Activated CD8-positive, alpha-beta T cell treated with anti-CD3 and anti-CD28 coated beads for 36 hours (primary cell): Measurements from ENCODE around the gene CISTR. TPM values are rescaled to one million over a fixed set of nuclear protein-coding genes. Genes with fewer than 3 reads are reported as not detected.
"Not testable (repeated sequence)": the region's sequence is repeated elsewhere in the genome, so short reads cannot be mapped to it uniquely, and the experiment has no call there.

Experiments used
- ATAC-seq: fragments of 200-7000 bp; cut with Tn5 transposase; one replicate; pipeline ENCODE4 v1.10.0; 2021; ENCODE audit warnings: mild to moderate bottlenecking, moderate library complexity
- CTCF ChIA-PET: fragments of 350-600 bp; sonication (Branson Sonifier 250); formaldehyde crosslinking; loops from one replicate; lab custom pipeline; 2021; ENCODE audit warnings: antibody characterized with exemption; lab: Charles Lee
- POLR2A ChIA-PET: fragments of 350-600 bp; sonication (Branson Sonifier 250); formaldehyde crosslinking; loops from one replicate; lab custom pipeline; 2021; ENCODE audit warnings: antibody characterized with exemption; lab: Charles Lee
- DNase-seq: peaks from one replicate; pipeline ENCODE4 v3.0.0-alpha.2; 2020
- H3K27ac Mint-ChIP-seq: one replicate; pipeline ENCODE4 v1.8.0; 2021; ENCODE audit warnings: mild to moderate bottlenecking, mixed read lengths
- H3K27me3 Mint-ChIP-seq: one replicate; pipeline ENCODE4 v1.8.0; 2021; ENCODE audit warnings: mixed read lengths
- H3K36me3 Mint-ChIP-seq: one replicate; pipeline ENCODE4 v1.8.0; 2021; ENCODE audit warnings: low read depth, mixed read lengths
- H3K4me1 Mint-ChIP-seq: one replicate; pipeline ENCODE4 v1.8.0; 2021; ENCODE audit warnings: low read depth, mixed read lengths
- H3K4me3 Mint-ChIP-seq: one replicate; pipeline ENCODE4 v1.8.0; 2021; ENCODE audit warnings: mild to moderate bottlenecking, moderate library complexity, mixed read lengths
- H3K9me3 Mint-ChIP-seq: one replicate; pipeline ENCODE4 v1.8.0; 2021; ENCODE audit warnings: mixed read lengths
- CTCF ChIP-seq: fragments of 200-600 bp; IDR thresholded peaks from one replicate; pipeline ENCODE4 v1.8.0; 2022; ENCODE audit warnings: antibody characterized with exemption, mild to moderate bottlenecking
- intact Hi-C: fragments of 100-400 bp; cut with micrococcal nuclease; formaldehyde crosslinking; loops from one replicate; pipeline ENCODE4 v1.10.0; 2022
- total RNA-seq, 2 experiments: library from RNA; stranded (reverse); gene quantifications; one replicate each; pipeline ENCODE4 v1.2.3, GENCODE V29; 2021

Gene CISTR
- total RNA-seq, 2 experiments from 2014 or later = not detected

- peaks cover 5% of the 10 kb centered on the region for H3K36me3 Mint-ChIP-seq
- DNase-seq (no peak), ATAC-seq (no peak)
- no peaks in the 10 kb centered on the region for H3K9me3 Mint-ChIP-seq
- H3K4me3 Mint-ChIP-seq = no peak overlapping the region
- no peak overlapping the region for H3K27ac Mint-ChIP-seq
- H3K4me1 Mint-ChIP-seq = peaks cover 6% of the 10 kb centered on the region
- TF ChIP-seq CTCF = no peak
- ChIA-PET POLR2A (interaction anchor here (0.6 kb wide), 1 partner anchor 18 kb away, joined by 5 read pairs; no protein-coding TSS in a partner anchor), CTCF (interaction anchor here (1.0 to 17.5 kb wide), 4 partner anchors 12 to 23 kb away, joined by 3 to 418 read pairs (median 8); no protein-coding TSS in a partner anchor)
- intact Hi-C loops = no loop called here
- no peaks in the 10 kb centered on the region for H3K27me3 Mint-ChIP-seq
Observed at GRCh38 chr12:53720946-53721345, 30.8 kb downstream of the CISTR start.

GRCh38 chr12:53719649-53720048 is 32.1 kb downstream of the CISTR start:
- POLR2A ChIA-PET = no interaction called here
- CTCF ChIA-PET = interaction anchor here (0.7 to 1.7 kb wide), 4 partner anchors 11 to 27 kb away, joined by 3 to 4 read pairs (median 3); no protein-coding TSS in a partner anchor

GRCh38 chr12:53718567-53718966 is 33.2 kb downstream of the CISTR start:
- intact Hi-C loops, H3K27me3 Mint-ChIP-seq, H3K36me3 Mint-ChIP-seq, ATAC-seq, DNase-seq, POLR2A ChIA-PET, H3K9me3 Mint-ChIP-seq, H3K4me1 Mint-ChIP-seq, H3K27ac Mint-ChIP-seq, H3K4me3 Mint-ChIP-seq: not testable (repeated sequence)
- CTCF ChIA-PET = interaction anchor here (1.4 to 5.9 kb wide), 4 partner anchors 10 to 28 kb away, joined by 3 to 40 read pairs (median 13); no protein-coding TSS in a partner anchor

More at GRCh38 chr12:53719649-53720048, 32.1 kb downstream of the CISTR start:
- DNase-seq = no peak
- Mint-ChIP-seq H3K27me3 (no peaks in the 10 kb centered on the region), H3K9me3 (no peaks in the 10 kb centered on the region), H3K4me1 (no peaks in the 10 kb centered on the region), H3K4me3 (no peak overlapping the region), H3K36me3 (peaks cover 5% of the 10 kb centered on the region), H3K27ac (no peak overlapping the region)
- ATAC-seq = no peak
- TF ChIP-seq CTCF = no peak
- intact Hi-C loops = no loop called here

GRCh38 chr12:53717319-53717718 is 34.5 kb downstream of the CISTR start:
- Mint-ChIP-seq H3K27me3 (no peaks in the 10 kb centered on the region), H3K27ac (no peak overlapping the region), H3K4me1 (no peaks in the 10 kb centered on the region), H3K36me3 (peaks cover 5% of the 10 kb centered on the region), H3K4me3 (no peak overlapping the region), H3K9me3 (no peaks in the 10 kb centered on the region)
- ChIA-PET POLR2A (interaction anchor here (1.0 kb wide), 1 partner anchor 10 kb away, joined by 3 read pairs; the partner anchor contains the start of gene CALCOCO1), CTCF (interaction anchor here (0.9 to 5.9 kb wide), 5 partner anchors 11 to 42 kb away, joined by 5 to 40 read pairs (median 6); partner anchors contain the start of genes ATP5MC2 and CALCOCO1)
- intact Hi-C loops = no loop called here
- TF ChIP-seq CTCF = no peak
- no peak for ATAC-seq
- no peak for DNase-seq

- TF ChIP-seq CTCF = no peak
- ATAC-seq = no peak
- ChIA-PET POLR2A (interaction anchor here (0.5 to 1.8 kb wide), 2 partner anchors 13 to 446 kb away, joined by 3 to 9 read pairs; partner anchors contain the start of genes CALCOCO1 and ESPL1), CTCF (interaction anchor here (1.3 to 5.9 kb wide), 4 partner anchors 9 to 33 kb away, joined by 3 to 40 read pairs (median 16); no protein-coding TSS in a partner anchor)
- H3K27ac Mint-ChIP-seq = no peak overlapping the region
- H3K36me3 Mint-ChIP-seq = no peaks in the 10 kb centered on the region
- no peak overlapping the region for H3K4me3 Mint-ChIP-seq
- H3K4me1 Mint-ChIP-seq = no peaks in the 10 kb centered on the region
- H3K9me3 Mint-ChIP-seq = no peaks in the 10 kb centered on the region
- no peak for DNase-seq
- intact Hi-C loops = no loop called here
- H3K27me3 Mint-ChIP-seq = no peaks in the 10 kb centered on the region
Observed at GRCh38 chr12:53714004-53714403, 37.8 kb downstream of the CISTR start.
